Stimulated activated naive CD4-positive, alpha-beta T cell treated with Interleukin-2 at 50 U/mL for 16 hours (primary cell): Measurements from ENCODE around the gene NAA40.
A peak's percentile ranks its signal among the peaks of the same experiment; 100 is the strongest.

ENCODE experiments used
- DNase-seq: peaks from one replicate; lab custom pipeline; 2025; lab: John Stamatoyannopoulos, UW

NAA40 gene

GRCh38 chr11:63913866-63914830 lies 24.7 kb upstream of the NAA40 start:
- no peak for DNase-seq

GRCh38 chr11:63914896-63915691 lies 23.7 kb upstream of the NAA40 start:
- no peak for DNase-seq

- DNase-seq: peak; percentile 13
Observed at GRCh38 chr11:63915961-63916836, 22.6 kb upstream of the NAA40 start.

- DNase-seq: peak; percentile 51
Observed at GRCh38 chr11:63916837-63917691, 21.7 kb upstream of the NAA40 start, which contains the start of gene RCOR2. Gene RCOR2, minus strand, starts transcription at chr11:63917164. Its CDS starts 708 bp downstream, at chr11:63916456.

GRCh38 chr11:63917692-63918506 lies 20.9 kb upstream of the NAA40 start:
- DNase-seq: peak; percentile 12

- DNase-seq: no peak
Observed at GRCh38 chr11:63918507-63919191, 20.2 kb upstream of the NAA40 start.

- no peak for DNase-seq
Observed at GRCh38 chr11:63919267-63920125, 19.3 kb upstream of the NAA40 start.

- no peak for DNase-seq
Observed at GRCh38 chr11:63920126-63920938, 18.5 kb upstream of the NAA40 start.

- DNase-seq: no peak
Observed at GRCh38 chr11:63920939-63921417, 17.8 kb upstream of the NAA40 start.

- no peak for DNase-seq
Observed at GRCh38 chr11:63922673-63923192, 16.1 kb upstream of the NAA40 start.

GRCh38 chr11:63923319-63923718 lies 15.5 kb upstream of the NAA40 start:
- no peak for DNase-seq

GRCh38 chr11:63929616-63930015 lies 9.2 kb upstream of the NAA40 start:
- DNase-seq: no peak

- no peak for DNase-seq
Observed at GRCh38 chr11:63931045-63931444, 7.8 kb upstream of the NAA40 start.

- DNase-seq: no peak
Observed at GRCh38 chr11:63931876-63932275, 6.9 kb upstream of the NAA40 start.

- DNase-seq: no peak
Observed at GRCh38 chr11:63933459-63933858, 5.3 kb upstream of the NAA40 start.

- DNase-seq: no peak
Observed at GRCh38 chr11:63937713-63938478, 906 bp upstream of the NAA40 start.
